Peyer's patch (tissue), 4 donors: Measurements from ENCODE around the gene SPIB.

ENCODE experiments used
- POLR2A ChIP-seq, 2 donors: fragments of 450-650 bp; IDR thresholded peaks; one replicate each; pipeline ENCODE4 v1.5.1; 2017; ENCODE audit warnings: antibody characterized with exemption in 2 of 2, mild to moderate bottlenecking in 2 of 2, moderate library complexity in 2 of 2
- TF ChIP-seq, protein P1 (sequence below), 6 experiments: fragments of 450-650 bp in 4 of 6; fragments of 200-600 bp in 2 of 6; sonication (generic) in 1 of 6; IDR thresholded peaks; one replicate each; pipeline ENCODE4 v1.5.1; 2017 to 2019; ENCODE audit warnings: antibody characterized with exemption in 6 of 6, mild to moderate bottlenecking in 3 of 6, moderate library complexity in 1 of 6

DNA sequence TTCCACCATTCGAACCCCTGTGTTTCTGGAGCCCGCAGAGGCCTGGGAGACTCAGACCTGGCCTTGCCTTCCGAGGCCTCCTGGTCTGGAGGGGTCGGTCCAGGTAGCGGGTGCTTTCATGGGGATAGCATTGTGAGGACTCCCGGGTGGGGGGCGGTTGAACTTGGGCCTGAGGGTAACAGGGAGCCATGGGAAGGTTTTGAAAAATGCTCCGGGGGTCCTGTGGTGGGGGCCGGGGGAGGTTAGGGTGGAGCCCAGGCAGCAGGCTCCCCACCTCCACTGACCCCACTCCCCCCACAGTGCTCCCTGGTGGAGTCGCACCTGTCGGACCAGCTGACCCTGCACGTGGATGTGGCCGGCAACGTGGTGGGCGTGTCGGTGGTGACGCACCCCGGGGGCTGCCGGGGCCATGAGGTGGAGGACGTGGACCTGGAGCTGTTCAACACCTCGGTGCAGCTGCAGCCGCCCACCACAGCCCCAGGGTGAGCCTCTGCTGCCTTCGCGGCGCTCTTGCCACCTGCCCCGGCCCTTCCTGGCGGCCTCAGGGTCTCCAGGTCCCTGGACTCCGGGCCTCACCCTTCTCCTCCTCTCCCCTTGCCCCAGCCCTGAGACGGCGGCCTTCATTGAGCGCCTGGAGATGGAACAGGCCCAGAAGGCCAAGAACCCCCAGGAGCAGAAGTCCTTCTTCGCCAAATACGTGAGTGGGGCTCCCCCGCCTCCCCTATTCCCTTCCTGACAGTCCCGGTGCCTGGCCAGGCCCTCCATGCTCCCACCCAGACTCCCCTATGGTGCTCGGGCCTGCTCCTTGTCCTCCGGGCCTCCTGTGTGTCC, 61.8 kb downstream of the SPIB start:
- TF ChIP-seq, protein P1, sequence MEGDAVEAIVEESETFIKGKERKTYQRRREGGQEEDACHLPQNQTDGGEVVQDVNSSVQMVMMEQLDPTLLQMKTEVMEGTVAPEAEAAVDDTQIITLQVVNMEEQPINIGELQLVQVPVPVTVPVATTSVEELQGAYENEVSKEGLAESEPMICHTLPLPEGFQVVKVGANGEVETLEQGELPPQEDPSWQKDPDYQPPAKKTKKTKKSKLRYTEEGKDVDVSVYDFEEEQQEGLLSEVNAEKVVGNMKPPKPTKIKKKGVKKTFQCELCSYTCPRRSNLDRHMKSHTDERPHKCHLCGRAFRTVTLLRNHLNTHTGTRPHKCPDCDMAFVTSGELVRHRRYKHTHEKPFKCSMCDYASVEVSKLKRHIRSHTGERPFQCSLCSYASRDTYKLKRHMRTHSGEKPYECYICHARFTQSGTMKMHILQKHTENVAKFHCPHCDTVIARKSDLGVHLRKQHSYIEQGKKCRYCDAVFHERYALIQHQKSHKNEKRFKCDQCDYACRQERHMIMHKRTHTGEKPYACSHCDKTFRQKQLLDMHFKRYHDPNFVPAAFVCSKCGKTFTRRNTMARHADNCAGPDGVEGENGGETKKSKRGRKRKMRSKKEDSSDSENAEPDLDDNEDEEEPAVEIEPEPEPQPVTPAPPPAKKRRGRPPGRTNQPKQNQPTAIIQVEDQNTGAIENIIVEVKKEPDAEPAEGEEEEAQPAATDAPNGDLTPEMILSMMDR (IDR thresholded peaks at IDR 0.05) = no peak
- no peak for TF ChIP-seq POLR2A (IDR thresholded peaks at IDR 0.05)
